Measurements from ENCODE around the gene TULP3.
"Not testable (repeated sequence)": the region's sequence is repeated elsewhere in the genome, so short reads cannot be mapped to it uniquely, and the experiment has no call there.

- not testable (repeated sequence) for TF ChIP-seq CTCF, POLR2A (IDR thresholded peaks at IDR 0.05)
Observed at GRCh38 chr12:2868986-2869632, 21.6 kb upstream of the TULP3 start.
